HFF-Myc (cell line): ENCODE results near the gene OPCML.

ENCODE experiments used
- DNase-seq: peaks from one replicate; pipeline ENCODE4 v3.0.0-alpha.2; 2011; ENCODE audit warnings: low read depth; ENCODE audit errors: extremely low read depth
- H3K4me3 ChIP-seq: replicated peaks from 2 replicates; pipeline ENCODE4 v1.5.1; 2011; ENCODE audit warnings: low read depth, mild to moderate bottlenecking, control low read depth, low read length
- CTCF ChIP-seq: IDR thresholded peaks from 2 replicates; pipeline ENCODE4 v1.5.1; 2012; ENCODE audit warnings: mild to moderate bottlenecking, low read depth, low read length, control low read depth; ENCODE audit errors: missing control alignments

OPCML gene

GRCh38 chr11:132763503-132763902 lies 768.8 kb downstream of the OPCML start:
- no peak for DNase-seq
- no peak for TF ChIP-seq CTCF
- H3K4me3 ChIP-seq, result no peak overlapping the region

GRCh38 chr11:132755934-132756333 lies 776.4 kb downstream of the OPCML start:
- TF ChIP-seq CTCF, result no peak
- no peak overlapping the region for H3K4me3 ChIP-seq
- DNase-seq, result no peak

- no peak for DNase-seq
- H3K4me3 ChIP-seq, result no peak overlapping the region
- no peak for TF ChIP-seq CTCF
Observed at GRCh38 chr11:132751516-132752250, 780.6 kb downstream of the OPCML start.

GRCh38 chr11:132746305-132746704 lies 786.0 kb downstream of the OPCML start:
- no peak overlapping the region for H3K4me3 ChIP-seq
- TF ChIP-seq CTCF, result no peak
- no peak for DNase-seq

GRCh38 chr11:132745306-132745705 lies 787.0 kb downstream of the OPCML start:
- DNase-seq, result no peak
- no peak overlapping the region for H3K4me3 ChIP-seq
- TF ChIP-seq CTCF, result no peak

- DNase-seq, result no peak
- no peak for TF ChIP-seq CTCF
- H3K4me3 ChIP-seq, result no peak overlapping the region
Observed at GRCh38 chr11:132744771-132745170, 787.5 kb downstream of the OPCML start.

- TF ChIP-seq CTCF, result no peak
- H3K4me3 ChIP-seq, result no peak overlapping the region
- DNase-seq, result no peak
Observed at GRCh38 chr11:132743601-132744000, 788.7 kb downstream of the OPCML start.
